Memory B cell (primary cell): ENCODE measurements around the gene TRIM2.

Source experiments
- ATAC-seq: fragments of 150-1000 bp; cut with Tn5 transposase; 2 replicates; pipeline ENCODE4 v1.10.0; 2021; ENCODE audit warnings: low read depth, mild to moderate bottlenecking, moderate library complexity
- DNase-seq, 2 donors: peaks; one replicate each; pipeline ENCODE4 v3.0.0; 2022; ENCODE audit warnings: low spot score in 2 of 2
- H3K27ac Mint-ChIP-seq: one replicate; pipeline ENCODE4 v1.8.0; 2022; ENCODE audit warnings: mild to moderate bottlenecking, moderate library complexity, mixed read lengths
- H3K27me3 Mint-ChIP-seq: one replicate; pipeline ENCODE4 v1.8.0; 2022; ENCODE audit warnings: mixed read lengths
- H3K36me3 Mint-ChIP-seq: one replicate; pipeline ENCODE4 v1.8.0; 2022; ENCODE audit warnings: mild to moderate bottlenecking, mixed read lengths
- H3K4me1 Mint-ChIP-seq: one replicate; pipeline ENCODE4 v1.8.0; 2022; ENCODE audit warnings: mixed read lengths
- H3K4me3 Mint-ChIP-seq: one replicate; pipeline ENCODE4 v1.8.0; 2022; ENCODE audit warnings: mild to moderate bottlenecking, moderate library complexity, mixed read lengths
- H3K9me3 Mint-ChIP-seq: one replicate; pipeline ENCODE4 v1.8.0; 2022; ENCODE audit warnings: mixed read lengths

TRIM2 gene

GRCh38 chr4:153274967-153275366, 70.7 kb downstream of the TRIM2 start:
- no peak for ATAC-seq

GRCh38 chr4:153275380-153276276, 71.4 kb downstream of the TRIM2 start:
- ATAC-seq: no peak
- Mint-ChIP-seq H3K36me3 (peaks cover 2% of the 10 kb centered on the region), H3K4me3 (no peak overlapping the region), H3K27ac (no peak overlapping the region), H3K4me1 (no peaks in the 10 kb centered on the region), H3K9me3 (no peaks in the 10 kb centered on the region), H3K27me3 (peaks cover 4% of the 10 kb centered on the region)
- no peak for DNase-seq

More at GRCh38 chr4:153274967-153275366, 70.7 kb downstream of the TRIM2 start:
- Mint-ChIP-seq H3K9me3 (no peaks in the 10 kb centered on the region), H3K4me1 (no peaks in the 10 kb centered on the region), H3K27me3 (peaks cover 4% of the 10 kb centered on the region), H3K27ac (no peak overlapping the region), H3K36me3 (peaks cover 2% of the 10 kb centered on the region), H3K4me3 (no peak overlapping the region)
- DNase-seq: no peak

GRCh38 chr4:153276971-153277370, 72.7 kb downstream of the TRIM2 start:
- Mint-ChIP-seq H3K9me3 (no peaks in the 10 kb centered on the region), H3K4me1 (no peaks in the 10 kb centered on the region), H3K36me3 (peaks cover 2% of the 10 kb centered on the region), H3K27me3 (peaks cover 4% of the 10 kb centered on the region), H3K27ac (no peak overlapping the region), H3K4me3 (no peak overlapping the region)
- no peak for DNase-seq
- no peak for ATAC-seq

- no peak overlapping the region for H3K4me3 Mint-ChIP-seq
- DNase-seq (no peak), ATAC-seq (no peak)
- H3K36me3 Mint-ChIP-seq: peaks cover 2% of the 10 kb centered on the region
- H3K4me1 Mint-ChIP-seq: no peaks in the 10 kb centered on the region
- H3K27me3 Mint-ChIP-seq: no peaks in the 10 kb centered on the region
- H3K9me3 Mint-ChIP-seq: peaks cover 2% of the 10 kb centered on the region
- no peak overlapping the region for H3K27ac Mint-ChIP-seq
Observed at GRCh38 chr4:153281476-153281875, 77.2 kb downstream of the TRIM2 start.

- H3K27ac Mint-ChIP-seq: no peak overlapping the region
- no peak overlapping the region for H3K4me3 Mint-ChIP-seq
- DNase-seq (no peak), ATAC-seq (no peak)
- no peaks in the 10 kb centered on the region for H3K4me1 Mint-ChIP-seq
- H3K36me3 Mint-ChIP-seq: peaks cover 2% of the 10 kb centered on the region
- no peaks in the 10 kb centered on the region for H3K27me3 Mint-ChIP-seq
- H3K9me3 Mint-ChIP-seq: peaks cover 2% of the 10 kb centered on the region
Observed at GRCh38 chr4:153282023-153282422, 77.8 kb downstream of the TRIM2 start.

- Mint-ChIP-seq H3K4me3 (no peak overlapping the region), H3K4me1 (no peaks in the 10 kb centered on the region), H3K36me3 (peaks cover 2% of the 10 kb centered on the region), H3K27me3 (no peaks in the 10 kb centered on the region), H3K9me3 (peaks cover 2% of the 10 kb centered on the region), H3K27ac (no peak overlapping the region)
- DNase-seq: no peak
- no peak for ATAC-seq
Observed at GRCh38 chr4:153283260-153283659, 79.0 kb downstream of the TRIM2 start.

GRCh38 chr4:153290134-153290533, 85.9 kb downstream of the TRIM2 start:
- DNase-seq (no peak), ATAC-seq (no peak)
- peaks cover 3% of the 10 kb centered on the region for H3K36me3 Mint-ChIP-seq
- no peak overlapping the region for H3K4me3 Mint-ChIP-seq
- H3K27ac Mint-ChIP-seq: no peak overlapping the region
- no peaks in the 10 kb centered on the region for H3K4me1 Mint-ChIP-seq
- no peaks in the 10 kb centered on the region for H3K27me3 Mint-ChIP-seq
- H3K9me3 Mint-ChIP-seq: peaks cover 2% of the 10 kb centered on the region

- peaks cover 2% of the 10 kb centered on the region for H3K9me3 Mint-ChIP-seq
- ATAC-seq (no peak), DNase-seq (no peak)
- H3K27ac Mint-ChIP-seq: no peak overlapping the region
- peaks cover 5% of the 10 kb centered on the region for H3K36me3 Mint-ChIP-seq
- H3K4me1 Mint-ChIP-seq: no peaks in the 10 kb centered on the region
- no peaks in the 10 kb centered on the region for H3K27me3 Mint-ChIP-seq
- H3K4me3 Mint-ChIP-seq: no peak overlapping the region
Observed at GRCh38 chr4:153291562-153291961, 87.3 kb downstream of the TRIM2 start.

- no peaks in the 10 kb centered on the region for H3K4me1 Mint-ChIP-seq
Observed at GRCh38 chr4:153292897-153293741, 88.9 kb downstream of the TRIM2 start.

GRCh38 chr4:153293742-153294057, 89.5 kb downstream of the TRIM2 start:
- Mint-ChIP-seq H3K4me3 (no peak overlapping the region), H3K9me3 (no peaks in the 10 kb centered on the region), H3K36me3 (peaks cover 5% of the 10 kb centered on the region), H3K27me3 (no peaks in the 10 kb centered on the region), H3K27ac (no peak overlapping the region), H3K4me1 (no peaks in the 10 kb centered on the region)
- DNase-seq (no peak), ATAC-seq (no peak)

More at GRCh38 chr4:153292897-153293741, 88.9 kb downstream of the TRIM2 start:
- ATAC-seq (no peak), DNase-seq (no peak)
- Mint-ChIP-seq H3K27ac (no peak overlapping the region), H3K36me3 (peaks cover 5% of the 10 kb centered on the region), H3K4me3 (no peak overlapping the region), H3K27me3 (no peaks in the 10 kb centered on the region), H3K9me3 (peaks cover 2% of the 10 kb centered on the region)

- H3K9me3 Mint-ChIP-seq: peaks cover 4% of the 10 kb centered on the region
- no peak overlapping the region for H3K4me3 Mint-ChIP-seq
- ATAC-seq (no peak), DNase-seq (no peak)
- H3K27me3 Mint-ChIP-seq: no peaks in the 10 kb centered on the region
- no peak overlapping the region for H3K27ac Mint-ChIP-seq
- peaks cover 9% of the 10 kb centered on the region for H3K36me3 Mint-ChIP-seq
- H3K4me1 Mint-ChIP-seq: no peaks in the 10 kb centered on the region
Observed at GRCh38 chr4:153294631-153295030, 90.4 kb downstream of the TRIM2 start.

GRCh38 chr4:153295131-153295755, 91.0 kb downstream of the TRIM2 start:
- DNase-seq (no peak), ATAC-seq (no peak)
- H3K4me1 Mint-ChIP-seq: no peaks in the 10 kb centered on the region
- peaks cover 13% of the 10 kb centered on the region for H3K36me3 Mint-ChIP-seq
- H3K27me3 Mint-ChIP-seq: no peaks in the 10 kb centered on the region
- peak overlapping the region; percentile 35 for H3K27ac Mint-ChIP-seq
- no peak overlapping the region for H3K4me3 Mint-ChIP-seq
- peaks cover 9% of the 10 kb centered on the region for H3K9me3 Mint-ChIP-seq

GRCh38 chr4:153296040-153296823, 92.0 kb downstream of the TRIM2 start:
- peaks cover 9% of the 10 kb centered on the region for H3K9me3 Mint-ChIP-seq
- H3K27ac Mint-ChIP-seq: no peak overlapping the region
- peaks cover under 1% of the 10 kb centered on the region for H3K27me3 Mint-ChIP-seq
- H3K36me3 Mint-ChIP-seq: peaks cover 17% of the 10 kb centered on the region
- no peak for DNase-seq
- no peak overlapping the region for H3K4me3 Mint-ChIP-seq
- no peak for ATAC-seq
- H3K4me1 Mint-ChIP-seq: no peaks in the 10 kb centered on the region
